ENCODE results near the gene PIP5K1A.

GRCh38 chr1:151199873-151200581 is 1.7 kb downstream of the PIP5K1A start:
- no peak for TF ChIP-seq CTCF (IDR thresholded peaks at IDR 0.05)
- no peak for TF ChIP-seq POLR2A (IDR thresholded peaks at IDR 0.05)

Measured in right lobe of liver (tissue), 4 donors.